ENCODE measurements around the gene DIABLO.

Gene DIABLO

DNA sequence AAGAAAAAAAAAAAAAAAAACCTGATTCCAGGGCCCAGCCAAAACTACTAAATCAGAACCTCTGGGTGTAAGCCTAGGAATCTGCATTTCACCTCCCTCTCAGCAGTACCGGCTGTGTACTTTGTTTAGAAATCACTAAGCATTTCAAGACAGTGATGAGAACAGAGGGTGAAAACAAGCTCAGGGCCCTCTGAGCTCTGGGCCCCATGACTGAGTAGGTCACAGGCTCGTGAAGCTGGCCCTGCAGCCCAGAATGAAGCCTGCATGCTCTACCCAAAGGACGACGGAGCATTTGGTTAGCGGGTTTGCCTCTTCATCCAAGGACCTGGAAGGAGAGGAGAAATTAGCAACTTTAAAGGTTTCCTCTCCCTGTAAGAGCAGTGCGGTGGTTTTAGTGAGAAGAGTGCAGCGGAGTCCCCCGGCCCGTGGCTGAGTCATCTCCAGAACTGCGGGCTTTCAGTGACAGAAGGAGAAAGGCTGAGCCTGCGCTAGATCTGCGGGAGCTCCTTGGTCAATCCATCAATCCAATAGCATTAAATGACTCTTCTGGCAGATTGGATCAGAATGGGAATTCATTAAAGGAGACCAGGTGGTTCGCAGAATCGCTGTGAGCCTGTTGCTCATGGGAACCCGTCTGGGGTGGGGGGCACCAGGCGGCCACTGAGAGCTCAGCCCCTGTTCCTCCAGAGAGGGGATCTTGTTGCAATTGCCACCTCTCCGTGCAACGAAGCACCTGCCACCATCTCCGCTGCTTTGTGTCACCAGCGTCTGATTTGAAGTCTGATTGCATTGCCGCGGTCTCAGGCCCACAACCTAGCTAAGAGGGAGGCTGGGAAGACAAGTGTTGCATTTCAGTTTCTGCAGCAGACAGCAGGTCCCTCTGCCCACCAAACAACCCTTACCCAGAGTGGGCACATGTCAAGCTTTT, 59.2 kb downstream of the DIABLO start:
- H3K4me3 Mint-ChIP-seq, result no peak overlapping the region
- CTCF ChIA-PET, result interaction anchor here (0.7 to 1.9 kb wide), 3 partner anchors 24 to 43 kb away, joined by 3 to 6 read pairs (median 3); no protein-coding TSS in a partner anchor

DNA sequence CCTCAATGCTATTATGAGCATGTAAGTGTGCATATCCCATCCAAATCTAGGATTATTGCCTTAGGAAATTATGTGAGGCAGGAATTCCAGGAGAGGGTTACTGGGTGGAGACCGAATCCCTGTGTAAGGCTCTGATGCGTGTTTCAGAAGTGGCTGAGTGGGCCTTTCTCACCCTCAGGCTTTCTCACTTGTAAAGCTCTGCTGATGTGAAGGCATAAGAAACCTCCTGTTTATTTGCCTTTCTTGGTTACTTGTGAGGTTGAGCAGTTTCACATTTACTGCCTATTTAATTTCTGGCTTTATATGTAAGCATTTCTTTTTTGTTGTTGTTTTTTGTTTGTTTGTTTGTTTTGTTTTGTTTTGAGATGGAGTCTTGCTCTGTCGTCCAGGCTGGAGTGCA, 62.9 kb downstream of the DIABLO start:
- no peaks in the 10 kb centered on the region for H3K36me3 Mint-ChIP-seq
- CTCF ChIA-PET, result interaction anchor here (0.6 to 0.9 kb wide), 2 partner anchors 12 to 28 kb away, joined by 3 to 4 read pairs; no protein-coding TSS in a partner anchor
- no peak overlapping the region for H3K4me3 Mint-ChIP-seq
- DNase-seq, result no peak
- no peak overlapping the region for H3K27ac Mint-ChIP-seq
- H3K4me1 Mint-ChIP-seq, result peaks cover 11% of the 10 kb centered on the region
- H3K9me3 Mint-ChIP-seq, result no peaks in the 10 kb centered on the region
- H3K27me3 Mint-ChIP-seq, result peaks cover 21% of the 10 kb centered on the region

More for the DNA sequence above, 59.2 kb downstream of the DIABLO start:
- Mint-ChIP-seq H3K27ac (no peak overlapping the region), H3K27me3 (peaks cover 25% of the 10 kb centered on the region), H3K36me3 (no peaks in the 10 kb centered on the region), H3K4me1 (peaks cover 8% of the 10 kb centered on the region), H3K9me3 (no peaks in the 10 kb centered on the region)
- DNase-seq, result no peak

- CTCF ChIA-PET, result interaction anchor here (0.7 kb wide), 1 partner anchor 13 kb away, joined by 3 read pairs; no protein-coding TSS in a partner anchor
- H3K27ac Mint-ChIP-seq, result no peak overlapping the region
- DNase-seq, result no peak
Observed at GRCh38 chr12:122161682-122162081, 64.2 kb downstream of the DIABLO start.

DNA sequence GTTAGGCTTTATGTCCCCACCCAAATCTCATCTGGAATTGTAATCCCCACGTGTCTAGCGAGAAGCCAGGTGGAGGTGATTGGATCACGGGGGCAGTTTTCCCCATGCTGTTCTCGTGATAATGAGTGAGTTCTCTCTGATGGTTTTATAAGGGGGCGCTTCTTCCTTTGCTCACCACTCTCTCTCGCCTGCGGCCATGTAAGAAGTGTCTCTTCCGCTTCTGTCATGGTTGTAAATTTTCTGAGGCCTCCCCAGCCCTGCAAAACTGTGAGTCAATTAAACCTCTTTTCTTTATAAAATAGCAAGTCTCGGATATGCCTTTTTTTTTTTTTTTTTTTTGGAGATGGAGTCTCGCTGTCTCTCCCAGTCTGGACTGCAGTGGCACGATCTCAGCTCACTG, 65.1 kb downstream of the DIABLO start:
- no peak for DNase-seq
- no peaks in the 10 kb centered on the region for H3K36me3 Mint-ChIP-seq
- H3K27ac Mint-ChIP-seq, result no peak overlapping the region
- peaks cover 13% of the 10 kb centered on the region for H3K27me3 Mint-ChIP-seq
- peaks cover 11% of the 10 kb centered on the region for H3K4me1 Mint-ChIP-seq
- CTCF ChIA-PET, result interaction anchor here (0.7 kb wide), 1 partner anchor 12 kb away, joined by 3 read pairs; no protein-coding TSS in a partner anchor
- H3K4me3 Mint-ChIP-seq, result no peak overlapping the region
- no peaks in the 10 kb centered on the region for H3K9me3 Mint-ChIP-seq

More at GRCh38 chr12:122161682-122162081, 64.2 kb downstream of the DIABLO start:
- H3K36me3 Mint-ChIP-seq, result no peaks in the 10 kb centered on the region
- H3K4me3 Mint-ChIP-seq, result no peak overlapping the region
- H3K9me3 Mint-ChIP-seq, result no peaks in the 10 kb centered on the region
- H3K4me1 Mint-ChIP-seq, result peaks cover 11% of the 10 kb centered on the region
- peaks cover 15% of the 10 kb centered on the region for H3K27me3 Mint-ChIP-seq

DNA sequence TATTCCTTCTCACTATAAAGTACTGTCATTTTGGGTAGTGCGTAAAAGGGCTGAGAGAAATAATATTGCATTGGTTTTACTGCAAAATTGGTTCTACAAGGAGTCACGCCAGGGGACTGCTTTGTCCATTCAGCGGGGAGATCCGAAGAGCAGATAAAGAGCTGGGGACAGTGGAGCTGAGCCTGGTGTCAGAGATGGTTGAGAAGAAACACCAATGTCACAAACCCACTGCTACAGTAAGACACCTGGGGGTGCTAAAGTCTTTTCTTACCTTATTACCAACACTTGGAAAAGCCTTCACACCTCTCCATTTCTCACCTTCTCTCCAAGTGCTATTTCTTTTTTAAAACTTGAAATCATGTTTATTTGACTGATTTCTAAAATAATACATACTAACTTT, 66.0 kb downstream of the DIABLO start:
- CTCF ChIA-PET, result interaction anchor here (1.1 kb wide), 1 partner anchor 33 kb away, joined by 3 read pairs; no protein-coding TSS in a partner anchor
- Mint-ChIP-seq H3K4me3 (no peak overlapping the region), H3K36me3 (no peaks in the 10 kb centered on the region), H3K4me1 (peaks cover 11% of the 10 kb centered on the region), H3K9me3 (no peaks in the 10 kb centered on the region), H3K27ac (no peak overlapping the region), H3K27me3 (peaks cover 10% of the 10 kb centered on the region)
- DNase-seq, result no peak

DNA sequence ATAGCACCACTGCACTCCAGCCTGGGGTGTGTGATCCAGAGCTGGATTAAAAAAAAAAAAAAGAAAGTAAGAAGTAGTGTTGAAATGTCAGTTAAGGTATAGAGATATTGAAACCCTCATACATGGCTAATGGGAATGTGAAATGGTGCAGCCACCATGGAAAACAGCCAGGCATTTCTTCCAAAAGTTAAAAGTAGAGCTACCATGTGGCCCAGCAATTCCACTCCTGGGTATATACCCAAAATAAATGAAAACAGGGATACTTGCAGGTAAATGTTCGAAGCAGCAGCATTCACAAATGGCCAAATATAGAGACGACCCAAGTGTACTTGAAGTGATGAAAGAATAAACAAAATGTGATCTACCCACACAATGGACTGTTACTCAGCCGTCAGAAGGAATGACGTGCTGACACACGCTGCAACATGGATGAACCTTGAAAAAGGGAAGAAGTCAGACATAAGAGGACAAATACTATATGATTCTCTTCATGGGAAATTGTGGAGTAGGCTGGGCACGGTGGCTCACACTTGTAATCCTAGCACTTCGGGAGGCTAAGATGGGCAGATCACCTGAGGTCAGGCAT, 67.1 kb downstream of the DIABLO start:
- DNase-seq, result no peak
- Mint-ChIP-seq H3K4me3 (no peak overlapping the region), H3K27ac (no peak overlapping the region), H3K27me3 (peaks cover 9% of the 10 kb centered on the region), H3K9me3 (no peaks in the 10 kb centered on the region), H3K4me1 (peaks cover 11% of the 10 kb centered on the region), H3K36me3 (no peaks in the 10 kb centered on the region)
- CTCF ChIA-PET, result interaction anchor here (1.1 to 1.7 kb wide), 2 partner anchors 34 to 104 kb away, joined by 3 to 4 read pairs; no protein-coding TSS in a partner anchor
